GM23338 (cell line): ENCODE results near the gene CWH43. TPM values are rescaled to one million over a fixed set of nuclear protein-coding genes. Genes with fewer than 3 reads are reported as not detected.
"Not testable (repeated sequence)": the region's sequence is repeated elsewhere in the genome, so short reads cannot be mapped to it uniquely, and the experiment has no call there.

ENCODE experiments used
- ATAC-seq: fragments of 200-7000 bp; cut with Tn5 transposase; 3 replicates; pipeline ENCODE4 v1.9.1; 2020
- DNase-seq: peaks from one replicate; pipeline ENCODE4 v3.0.0-alpha.2; 2015; ENCODE audit warnings: low spot score
- H2AFZ ChIP-seq: fragments of 200-600 bp; sonication (generic); 2 replicates; pipeline ENCODE4 v1.8.0; 2016; ENCODE audit warnings: antibody characterized with exemption, mild to moderate bottlenecking, moderate library complexity
- H3F3A ChIP-seq: fragments of 200-600 bp; sonication (generic); replicated peaks from 2 replicates; pipeline ENCODE4 v1.8.0; 2017; ENCODE audit warnings: antibody characterized with exemption, mixed run types, low read depth
- H3K27ac ChIP-seq: fragments of 200-600 bp; sonication (generic); 2 replicates; pipeline ENCODE4 v1.6.1; 2016; ENCODE audit warnings: low read depth
- H3K27me3 ChIP-seq: fragments of 200-600 bp; sonication (generic); 2 replicates; pipeline ENCODE4 v1.8.0; 2016; ENCODE audit warnings: mild to moderate bottlenecking, mixed run types, moderate library complexity; ENCODE audit not compliant: insufficient read depth
- H3K36me3 ChIP-seq: fragments of 200-600 bp; sonication (generic); 2 replicates; pipeline ENCODE4 v1.8.0; 2016; ENCODE audit warnings: mild to moderate bottlenecking; ENCODE audit not compliant: insufficient read depth
- H3K4me1 ChIP-seq: fragments of 200-600 bp; sonication (generic); 2 replicates; pipeline ENCODE4 v1.8.0; 2016; ENCODE audit warnings: mild to moderate bottlenecking, moderate library complexity; ENCODE audit not compliant: insufficient read depth
- H3K4me2 ChIP-seq: fragments of 200-600 bp; sonication (generic); 2 replicates; pipeline ENCODE4 v1.7.1; 2017; ENCODE audit warnings: mixed run types
- H3K4me3 ChIP-seq: fragments of 200-600 bp; sonication (generic); 2 replicates; pipeline ENCODE4 v1.6.1; 2016; ENCODE audit warnings: mixed run types
- H3K79me2 ChIP-seq: fragments of 200-600 bp; sonication (generic); replicated peaks from 2 replicates; pipeline ENCODE4 v1.8.0; 2017; ENCODE audit warnings: mild to moderate bottlenecking; ENCODE audit not compliant: insufficient read depth
- H3K9me2 ChIP-seq: fragments of 200-600 bp; sonication (generic); 2 replicates; pipeline ENCODE4 v1.8.0; 2017; ENCODE audit not compliant: insufficient read depth
- H4K20me1 ChIP-seq: fragments of 200-600 bp; sonication (generic); replicated peaks from 2 replicates; pipeline ENCODE4 v1.8.0; 2017; ENCODE audit warnings: mild to moderate bottlenecking; ENCODE audit not compliant: insufficient read depth
- H3K27ac Mint-ChIP-seq: 2 replicates; pipeline ENCODE4 v1.8.0; 2020; ENCODE audit warnings: inconsistent platforms, mild to moderate bottlenecking, moderate library complexity, mixed read lengths
- H3K27me3 Mint-ChIP-seq: 3 replicates; pipeline ENCODE4 v1.8.0; 2022; ENCODE audit warnings: low read depth, mild to moderate bottlenecking, moderate library complexity, mixed read lengths, inconsistent platforms; ENCODE audit not compliant: insufficient read depth, poor library complexity
- H3K36me3 Mint-ChIP-seq: 3 replicates; pipeline ENCODE4 v1.8.0; 2021; ENCODE audit warnings: low read depth, mild to moderate bottlenecking, inconsistent platforms, moderate library complexity, mixed read lengths
- H3K4me1 Mint-ChIP-seq: 3 replicates; pipeline ENCODE4 v1.8.0; 2020; ENCODE audit warnings: mild to moderate bottlenecking, inconsistent platforms, mixed read lengths
- H3K4me3 Mint-ChIP-seq: 3 replicates; pipeline ENCODE4 v1.8.0; 2021; ENCODE audit warnings: moderate library complexity, mild to moderate bottlenecking, inconsistent platforms, mixed read lengths
- H3K9me3 Mint-ChIP-seq: 3 replicates; pipeline ENCODE4 v1.8.0; 2020; ENCODE audit warnings: moderate library complexity, mild to moderate bottlenecking, inconsistent platforms, mixed read lengths
- CREB1 ChIP-seq: fragments of 250-450 bp; sonication (Bioruptor Pico); IDR thresholded peaks from 2 replicates; pipeline ENCODE4 v1.5.0; 2020; ENCODE audit warnings: low read depth, mild to moderate bottlenecking, moderate library complexity
- EZH2 ChIP-seq: fragments of 200-600 bp; sonication (generic); IDR thresholded peaks from one replicate; pipeline ENCODE4 v1.8.0; 2017; ENCODE audit warnings: antibody characterized with exemption, mild to moderate bottlenecking, low read depth; ENCODE audit not compliant: unreplicated experiment
- EZH2phosphoT487 ChIP-seq: fragments of 200-600 bp; sonication (generic); IDR thresholded peaks from one replicate; pipeline ENCODE4 v1.8.1; 2018; ENCODE audit warnings: antibody characterized with exemption; ENCODE audit not compliant: unreplicated experiment
- JUNB ChIP-seq: IDR thresholded peaks from one replicate; pipeline ENCODE4 v1.6.1; 2016; ENCODE audit warnings: antibody characterized with exemption; ENCODE audit not compliant: unreplicated experiment
- polyA plus RNA-seq: library from polyadenylated mRNA; unstranded; fragments of >200 nt; fragmentation: Nextera tagmentation; extraction: Ambion mirVana; gene quantifications from 2 replicates; pipeline ENCODE4 v1.2.1, GENCODE V29; 2016
- total RNA-seq: library from RNA; depleted of rRNA; stranded (reverse); fragments of >200 nt; shearing (Covaris generic); gene quantifications from 2 replicates; pipeline ENCODE4 v1.2.3, GENCODE V29; 2014
- TF ChIP-seq, protein P1 (sequence below), 2 experiments: fragments of 200-600 bp in 1 of 2; sonication (generic) in 1 of 2; conservative IDR thresholded peaks; 2 replicates each; pipeline versions ENCODE4 v1.5.1 to v1.6.1; 2016 to 2017; ENCODE audit warnings: antibody characterized with exemption in 2 of 2, low read depth in 2 of 2, mild to moderate bottlenecking in 2 of 2, moderate library complexity in 1 of 2

Gene CWH43
- total and polyA plus RNA-seq, 2 experiments from 2014 or later, result not detected

DNA sequence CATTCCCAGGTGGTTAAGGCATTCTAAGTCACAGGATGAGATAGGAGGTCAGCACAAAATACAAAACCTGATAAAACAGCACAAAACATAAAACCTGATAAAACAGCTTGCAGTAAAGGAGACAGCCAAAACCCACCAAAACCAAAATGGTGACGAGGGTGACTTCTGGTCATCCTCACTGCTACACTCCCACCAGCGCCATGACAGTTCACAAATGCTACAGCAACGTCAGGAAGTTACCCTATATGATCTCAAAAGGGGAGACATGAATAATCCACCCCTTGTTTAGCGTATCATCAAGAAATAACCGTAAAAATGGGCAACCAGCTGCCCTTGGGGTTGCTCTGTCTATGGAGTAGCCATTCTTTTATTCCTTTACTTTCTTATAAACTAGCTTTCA is 28.7 kb upstream of the CWH43 start:
- not testable (repeated sequence) for H3K4me3 ChIP-seq, H2AFZ ChIP-seq, H4K20me1 ChIP-seq, ATAC-seq, H3K27ac ChIP-seq, H3K9me2 ChIP-seq, H3K27me3 Mint-ChIP-seq, H3K27me3 ChIP-seq, H3K36me3 ChIP-seq, H3K36me3 Mint-ChIP-seq, H3K4me2 ChIP-seq, H3K27ac Mint-ChIP-seq, H3K4me3 Mint-ChIP-seq, H3F3A ChIP-seq, H3K79me2 ChIP-seq, DNase-seq
- peaks cover 22% of the 10 kb centered on the region for H3K4me1 ChIP-seq
- H3K4me1 Mint-ChIP-seq, result peaks cover 22% of the 10 kb centered on the region
- peaks cover 10% of the 10 kb centered on the region for H3K9me3 Mint-ChIP-seq

DNA sequence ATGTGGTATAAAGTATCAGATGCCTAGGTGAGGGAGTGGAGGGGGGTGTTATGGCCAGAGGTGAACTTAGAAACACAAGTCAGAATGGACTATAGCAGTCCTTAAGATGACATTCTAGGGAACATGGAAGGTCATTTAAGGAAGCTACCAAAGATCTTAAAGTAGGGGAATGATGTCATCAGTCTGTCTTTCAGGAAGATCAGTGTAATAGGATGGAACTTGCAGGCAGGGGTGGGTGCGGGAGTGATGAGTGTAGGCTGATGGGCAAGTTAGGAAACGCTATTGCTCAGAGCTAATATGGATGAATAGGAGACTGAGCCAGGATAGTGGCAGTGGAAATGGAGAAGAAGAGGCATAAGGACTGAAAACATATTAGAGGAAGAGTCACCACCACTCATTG is 27.5 kb upstream of the CWH43 start:
- Mint-ChIP-seq H3K4me1 (peaks cover 22% of the 10 kb centered on the region), H3K9me3 (peaks cover 5% of the 10 kb centered on the region), H3K36me3 (no peaks in the 10 kb centered on the region), H3K27ac (no peak overlapping the region), H3K27me3 (peaks cover 4% of the 10 kb centered on the region), H3K4me3 (no peak overlapping the region)
- Histone ChIP-seq H3K4me3 (no peak overlapping the region), H3K36me3 (no peaks in the 10 kb centered on the region), H3K27ac (no peak overlapping the region), H3K9me2 (peaks cover 7% of the 10 kb centered on the region; the same call in 1 of the 2 replicates), H2AFZ (no peak overlapping the region), H4K20me1 (no peaks in the 10 kb centered on the region), H3K79me2 (no peaks in the 10 kb centered on the region), H3F3A (no peaks in the 10 kb centered on the region), H3K27me3 (no peaks in the 10 kb centered on the region), H3K4me1 (peaks cover 18% of the 10 kb centered on the region), H3K4me2 (no peak overlapping the region)
- TF ChIP-seq EZH2 (no peak), JUNB (no peak), EZH2phosphoT487 (no peak)
- TF ChIP-seq, protein P1, sequence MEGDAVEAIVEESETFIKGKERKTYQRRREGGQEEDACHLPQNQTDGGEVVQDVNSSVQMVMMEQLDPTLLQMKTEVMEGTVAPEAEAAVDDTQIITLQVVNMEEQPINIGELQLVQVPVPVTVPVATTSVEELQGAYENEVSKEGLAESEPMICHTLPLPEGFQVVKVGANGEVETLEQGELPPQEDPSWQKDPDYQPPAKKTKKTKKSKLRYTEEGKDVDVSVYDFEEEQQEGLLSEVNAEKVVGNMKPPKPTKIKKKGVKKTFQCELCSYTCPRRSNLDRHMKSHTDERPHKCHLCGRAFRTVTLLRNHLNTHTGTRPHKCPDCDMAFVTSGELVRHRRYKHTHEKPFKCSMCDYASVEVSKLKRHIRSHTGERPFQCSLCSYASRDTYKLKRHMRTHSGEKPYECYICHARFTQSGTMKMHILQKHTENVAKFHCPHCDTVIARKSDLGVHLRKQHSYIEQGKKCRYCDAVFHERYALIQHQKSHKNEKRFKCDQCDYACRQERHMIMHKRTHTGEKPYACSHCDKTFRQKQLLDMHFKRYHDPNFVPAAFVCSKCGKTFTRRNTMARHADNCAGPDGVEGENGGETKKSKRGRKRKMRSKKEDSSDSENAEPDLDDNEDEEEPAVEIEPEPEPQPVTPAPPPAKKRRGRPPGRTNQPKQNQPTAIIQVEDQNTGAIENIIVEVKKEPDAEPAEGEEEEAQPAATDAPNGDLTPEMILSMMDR (conservative IDR thresholded peaks at IDR 0.05; ENCODE audit: low read depth in 2 of 2), result no peak
- ATAC-seq (no peak), DNase-seq (no peak)

DNA sequence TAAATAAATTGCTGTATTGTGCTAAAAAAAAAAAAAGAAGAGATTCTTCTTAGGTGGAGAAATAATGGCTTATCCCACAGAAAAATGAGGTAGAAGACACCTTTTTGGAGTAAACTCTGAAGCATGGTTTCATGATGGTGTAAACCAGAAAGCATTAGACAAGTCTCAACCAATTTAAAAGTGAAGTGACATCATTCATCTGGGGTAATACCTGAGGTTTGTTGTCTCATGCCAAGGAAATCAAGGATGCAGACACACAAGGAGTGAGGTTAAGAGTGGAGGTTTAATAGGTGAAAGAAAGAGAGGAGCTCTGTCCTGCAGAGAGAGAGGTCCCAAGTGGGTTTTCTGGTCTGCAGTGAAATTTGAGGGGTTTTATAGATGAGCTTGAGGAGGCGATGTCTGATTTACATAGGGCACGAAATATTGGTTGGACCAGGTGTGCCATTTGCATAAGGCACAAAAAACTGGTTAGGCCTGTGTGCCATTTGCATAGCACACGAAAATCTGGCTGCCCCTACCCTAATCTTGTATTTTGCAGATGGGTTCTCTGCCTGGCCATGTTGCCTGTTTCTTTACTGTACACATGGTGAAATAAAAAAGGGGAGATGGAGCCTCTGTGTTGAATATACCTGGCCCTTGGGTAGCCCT is 25.0 kb upstream of the CWH43 start:
- no peaks in the 10 kb centered on the region for H3K27me3 ChIP-seq
- peaks cover 7% of the 10 kb centered on the region; the same call in 1 of the 2 replicates for H3K4me1 ChIP-seq
- no peak overlapping the region for H3K4me3 Mint-ChIP-seq
- ATAC-seq, result no peak
- no peaks in the 10 kb centered on the region for H3K36me3 Mint-ChIP-seq
- no peaks in the 10 kb centered on the region for H4K20me1 ChIP-seq
- H3F3A ChIP-seq, result no peaks in the 10 kb centered on the region
- H3K4me2 ChIP-seq, result no peak overlapping the region
- no peak overlapping the region for H3K27ac ChIP-seq
- no peak overlapping the region for H3K27ac Mint-ChIP-seq
- H3K9me2 ChIP-seq, result peaks cover 4% of the 10 kb centered on the region; the same call in 1 of the 2 replicates
- H3K4me3 ChIP-seq, result no peak overlapping the region
- no peak for TF ChIP-seq EZH2
- TF ChIP-seq, protein P1 (conservative IDR thresholded peaks at IDR 0.05; ENCODE audit: low read depth in 2 of 2), result no peak
- TF ChIP-seq EZH2phosphoT487, result no peak
- no peak for TF ChIP-seq CREB1 (CRISPR knock-in tag)
- H3K9me3 Mint-ChIP-seq, result peaks cover 5% of the 10 kb centered on the region; the same call in 2 of the 3 replicates
- no peaks in the 10 kb centered on the region for H3K79me2 ChIP-seq
- H3K27me3 Mint-ChIP-seq, result peaks cover 1% of the 10 kb centered on the region
- peaks cover 4% of the 10 kb centered on the region for H3K4me1 Mint-ChIP-seq
- H2AFZ ChIP-seq, result no peak overlapping the region
- no peaks in the 10 kb centered on the region for H3K36me3 ChIP-seq
- DNase-seq, result no peak
